ENCODE measurements around the gene LRRC57. TPM values are rescaled to one million over a fixed set of nuclear protein-coding genes. Genes with fewer than 3 reads are reported as not detected.

LRRC57 gene
- total and polyA plus RNA-seq, 2 of the 13 experiments (the other 11 are each of a cell fraction or from before 2014, with no cell fraction given), result 5.8 to 14.8 TPM

- Histone ChIP-seq H2AFZ (ENCODE audit: low read length) (no peak overlapping the region), H3K79me2 (ENCODE audit: insufficient read depth, low read length) (peaks cover 24% of the 10 kb centered on the region), H3K4me1 (ENCODE audit: insufficient read depth, low read length) (peaks cover 28% of the 10 kb centered on the region), H4K20me1 (ENCODE audit: insufficient read depth, low read length) (no peaks in the 10 kb centered on the region), H3K4me2 (ENCODE audit: low read depth, low read length) (no peak overlapping the region), H3K36me3 (replicated peaks in 1 of 2; ENCODE audit: control insufficient read depth in 1 of 2, insufficient read depth in 2 of 2, low read length in 2 of 2) (peaks cover 0 to 20% of the 10 kb centered on the region in 2 experiments; a peak in 4 of 5 replicates), H3K9ac (ENCODE audit: insufficient read depth, low read depth, low read length) (no peak overlapping the region), H3K9me3 (ENCODE audit: low read length) (no peaks in the 10 kb centered on the region), H3K27me3 (ENCODE audit: control insufficient read depth in 1 of 2, insufficient read depth in 2 of 2, low read length in 2 of 2) (no peaks in the 10 kb centered on the region; a peak in 1 of 5 replicates), H3K27ac (ENCODE audit: extremely low read length, insufficient read depth, low read length) (no peak overlapping the region), H3K4me3 (replicated peaks in 1 of 3; ENCODE audit: insufficient read depth in 1 of 3, low read depth in 2 of 3, low read length in 3 of 3) (no peak overlapping the region)
- intact Hi-C loops (cut with micrococcal nuclease; ENCODE audit: unreplicated experiment), result loop anchor here (5.0 kb wide), 1 partner anchor 107 kb away; no protein-coding TSS in a partner anchor
- ChIA-PET POLR2A (no interaction called here), CTCF (ENCODE audit: low intra/inter-chr PET ratio, low total read pairs) (no interaction called here)
- in situ Hi-C loops (cut with HindIII; ENCODE audit: extremely low pct_ligation_motif_present, low pct_unique_long_range_greater_than_20kb), result no loop called here
- ATAC-seq, result no peak
- no peak for DNase-seq (ENCODE audit: low spot score)
- BruUV-seq (replicated peaks), result no TSS peak
- WGBS (ENCODE audit: low lambda C conversion rate), result 92% methylated on average over 4 of the region's 4 CpGs
- no peak for FAIRE-seq
- no peak for TF ChIP-seq ZNF280B (CRISPR knock-in tag; IDR thresholded peaks at IDR 0.05; ENCODE audit: borderline replicate concordance)
- no peak for TF ChIP-seq MAZ (IDR thresholded peaks at IDR 0.05; ENCODE audit: borderline replicate concordance, low read depth, low read length)
- no peak for TF ChIP-seq MAZ (CRISPR knock-in tag; IDR thresholded peaks at IDR 0.05; ENCODE audit: low read depth)
- TF ChIP-seq ZC3H13 (CRISPR knock-in tag; IDR thresholded peaks at IDR 0.05), result no peak
- no peak for TF ChIP-seq CEBPZ (IDR thresholded peaks at IDR 0.05; ENCODE audit: low read length)
- TF ChIP-seq ZBTB33 (CRISPR knock-in tag; IDR thresholded peaks at IDR 0.05), result no peak
- no peak for TF ChIP-seq ZNF550 (CRISPR knock-in tag; IDR thresholded peaks at IDR 0.05; ENCODE audit: borderline replicate concordance)
- no peak for TF ChIP-seq THAP8 (CRISPR knock-in tag; IDR thresholded peaks at IDR 0.05; ENCODE audit: borderline replicate concordance)
- TF ChIP-seq NAIF1 (CRISPR knock-in tag; IDR thresholded peaks at IDR 0.05; ENCODE audit: borderline replicate concordance), result no peak
- TF ChIP-seq ARID4A (CRISPR knock-in tag; IDR thresholded peaks at IDR 0.05; ENCODE audit: borderline replicate concordance), result no peak
These were observed 3.6 kb downstream of the LRRC57 start for GRCh38 chr15:42544853-42545629.

Measured in HepG2 (cell line).